Vagina (tissue), 2 donors: ENCODE results near the gene CATSPERE.

Source experiments
- POLR2A ChIP-seq, 2 donors: fragments of 450-650 bp; IDR thresholded peaks; one replicate each; pipeline ENCODE4 v1.6.1; 2017; ENCODE audit warnings: antibody characterized with exemption in 2 of 2, mild to moderate bottlenecking in 2 of 2, moderate library complexity in 2 of 2
- POLR2AphosphoS5 ChIP-seq, 2 donors: sonication (generic); formaldehyde crosslinking; IDR thresholded peaks; one replicate each; pipeline ENCODE4 v1.9.0; 2017; ENCODE audit warnings: antibody characterized with exemption in 2 of 2, mild to moderate bottlenecking in 2 of 2, low read depth in 1 of 2; ENCODE audit not compliant: insufficient read depth in 1 of 2
- TF ChIP-seq, protein P1 (sequence below), 3 experiments: fragments of 450-650 bp in 2 of 3; fragments of 200-600 bp in 1 of 3; sonication (generic) in 1 of 3; IDR thresholded peaks; one replicate each; pipeline ENCODE4 v1.5.1; 2017 to 2019; ENCODE audit warnings: antibody characterized with exemption in 3 of 3, mild to moderate bottlenecking in 2 of 3, moderate library complexity in 2 of 3

- TF ChIP-seq, protein P1, sequence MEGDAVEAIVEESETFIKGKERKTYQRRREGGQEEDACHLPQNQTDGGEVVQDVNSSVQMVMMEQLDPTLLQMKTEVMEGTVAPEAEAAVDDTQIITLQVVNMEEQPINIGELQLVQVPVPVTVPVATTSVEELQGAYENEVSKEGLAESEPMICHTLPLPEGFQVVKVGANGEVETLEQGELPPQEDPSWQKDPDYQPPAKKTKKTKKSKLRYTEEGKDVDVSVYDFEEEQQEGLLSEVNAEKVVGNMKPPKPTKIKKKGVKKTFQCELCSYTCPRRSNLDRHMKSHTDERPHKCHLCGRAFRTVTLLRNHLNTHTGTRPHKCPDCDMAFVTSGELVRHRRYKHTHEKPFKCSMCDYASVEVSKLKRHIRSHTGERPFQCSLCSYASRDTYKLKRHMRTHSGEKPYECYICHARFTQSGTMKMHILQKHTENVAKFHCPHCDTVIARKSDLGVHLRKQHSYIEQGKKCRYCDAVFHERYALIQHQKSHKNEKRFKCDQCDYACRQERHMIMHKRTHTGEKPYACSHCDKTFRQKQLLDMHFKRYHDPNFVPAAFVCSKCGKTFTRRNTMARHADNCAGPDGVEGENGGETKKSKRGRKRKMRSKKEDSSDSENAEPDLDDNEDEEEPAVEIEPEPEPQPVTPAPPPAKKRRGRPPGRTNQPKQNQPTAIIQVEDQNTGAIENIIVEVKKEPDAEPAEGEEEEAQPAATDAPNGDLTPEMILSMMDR (IDR thresholded peaks at IDR 0.05), result no peak
- TF ChIP-seq POLR2AphosphoS5 (IDR thresholded peaks at IDR 0.05; ENCODE audit: insufficient read depth in 1 of 2, low read depth in 1 of 2) (no peak), POLR2A (IDR thresholded peaks at IDR 0.05) (no peak)
Measured at GRCh38 chr1:244447552-244447951, 13.5 kb upstream of the CATSPERE start.
